Stomach (tissue), 9 donors: ENCODE data around the gene ZBTB14. TPM values are rescaled to one million over a fixed set of nuclear protein-coding genes. Genes with fewer than 3 reads are reported as not detected.

Experiments used
- DNase-seq, 2 donors: peaks; one replicate each; pipeline versions ENCODE4 v3.0.0 to v3.0.0-alpha.2; 2013 to 2019
- H3K27ac ChIP-seq, 5 donors: fragments of 200-600 bp in 4 of 5; sonication (generic) in 4 of 5; one replicate each; pipeline ENCODE4 v1.5.1; 2013 to 2019; ENCODE audit warnings: mild to moderate bottlenecking in 1 of 5, moderate library complexity in 1 of 5
- H3K27me3 ChIP-seq, 3 donors: fragments of 200-600 bp; sonication (generic); one replicate each; pipeline ENCODE4 v1.5.1; 2017 to 2019; ENCODE audit warnings: mixed run types in 1 of 3
- H3K36me3 ChIP-seq, 4 donors: fragments of 200-600 bp; sonication (generic); 1 replicate in 3 of 4; 2 replicates in 1 of 4; pipeline ENCODE4 v1.5.1; 2016 to 2019
- H3K4me1 ChIP-seq, 4 donors: fragments of 200-600 bp; sonication (generic); one replicate each; pipeline ENCODE4 v1.5.1; 2016 to 2019
- H3K4me3 ChIP-seq, 4 donors: fragments of 200-600 bp; sonication (generic) in 3 of 4; one replicate each; pipeline ENCODE4 v1.5.1; 2016 to 2019; ENCODE audit warnings: mild to moderate bottlenecking in 1 of 4
- H3K9me3 ChIP-seq, 4 donors: fragments of 200-600 bp; sonication (generic); one replicate each; pipeline ENCODE4 v1.5.1; 2016 to 2019
- CTCF ChIP-seq, 7 experiments: fragments of 450-650 bp in 4 of 7; fragments of 200-600 bp in 3 of 7; sonication (generic) in 3 of 7; IDR thresholded peaks; one replicate each; pipeline ENCODE4 v1.5.1; 2016 to 2019; ENCODE audit warnings: antibody characterized with exemption in 7 of 7, control low read depth in 2 of 7, mild to moderate bottlenecking in 1 of 7
- EP300 ChIP-seq: sonication (generic); formaldehyde crosslinking; IDR thresholded peaks from one replicate; pipeline ENCODE4 v1.6.1; 2017; ENCODE audit warnings: antibody characterized with exemption
- POLR2A ChIP-seq, 4 donors: fragments of 450-650 bp; IDR thresholded peaks; one replicate each; pipeline ENCODE4 v1.6.1; 2016; ENCODE audit warnings: antibody characterized with exemption in 4 of 4, control low read depth in 2 of 4, mild to moderate bottlenecking in 1 of 4, moderate library complexity in 1 of 4
- POLR2AphosphoS5 ChIP-seq, 3 donors: sonication (generic); formaldehyde crosslinking; IDR thresholded peaks; one replicate each; pipeline ENCODE4 v1.6.1; 2016; ENCODE audit warnings: antibody characterized with exemption in 3 of 3
- WGBS, 5 donors: extraction: QIAGEN DNeasy Blood & Tissue Kit in 3 of 5; methylation state at CpG; one replicate each; pipeline versions ENCODE4 v1.1.5 to v1.1.7; 2013 to 2018; 5-methylcytosine and 5-hydroxymethylcytosine counted together
- intact Hi-C: fragments of 100-400 bp; cut with DNase I; formaldehyde crosslinking; loops from one replicate; pipeline ENCODE4 v1.15.1; 2023; ENCODE audit warnings: low total_unique reads
- polyA plus RNA-seq, 3 donors: library from polyadenylated mRNA; stranded (reverse); fragments of 200-250 nt; gene quantifications; one replicate each; pipeline ENCODE4 v1.2.3, GENCODE V29; 2013
- total RNA-seq, 5 donors: library from RNA; depleted of rRNA; stranded (reverse); fragments of >200 nt; gene quantifications; one replicate each; pipeline versions ENCODE4 v1.1.0 to v1.2.3, GENCODE V29; 2014 to 2016
- donor health status: healthy with polysubstance abuse.
- donor health status: Bipolar disorder and iron deficiency.
- donor health status: healthy.

Gene ZBTB14
- total and polyA plus RNA-seq, 8 donors, result 3.8 to 14.9 (median 6.3) TPM

- Histone ChIP-seq H3K4me1 (peaks cover 0 to 15% (median 12%) of the 10 kb centered on the region in 4 donors), H3K9me3 (no peaks in the 10 kb centered on the region), H3K27ac (no peak overlapping the region), H3K27me3 (no peaks in the 10 kb centered on the region), H3K36me3 (peaks cover 4 to 43% (median 36%) of the 10 kb centered on the region in 4 donors), H3K4me3 (no peak overlapping the region)
- DNase-seq, result no peak
- no peak for TF ChIP-seq POLR2AphosphoS5 (IDR thresholded peaks at IDR 0.05)
- TF ChIP-seq EP300, result no peak
- TF ChIP-seq POLR2A (IDR thresholded peaks at IDR 0.05), result no peak
- TF ChIP-seq CTCF (IDR thresholded peaks at IDR 0.05), result no peak
- intact Hi-C loops, result loop anchor here (5.0 kb wide), 1 partner anchor 47 kb away; no protein-coding TSS in a partner anchor
Measured at GRCh38 chr18:5244941-5245340, 50.6 kb downstream of the ZBTB14 start.

- H3K27me3 ChIP-seq, result no peaks in the 10 kb centered on the region
- H3K4me3 ChIP-seq, result peak overlapping the region; percentile 62 to 77 (median 73)
- peaks cover 11 to 42% (median 36%) of the 10 kb centered on the region in 4 donors for H3K4me1 ChIP-seq
- 42 to 64% (median 52%) methylated on average over 4 of the region's 4 CpGs for WGBS, 5 donors
- no peak for TF ChIP-seq CTCF (IDR thresholded peaks at IDR 0.05)
- no peak for TF ChIP-seq POLR2AphosphoS5 (IDR thresholded peaks at IDR 0.05)
- TF ChIP-seq EP300, result no peak
- TF ChIP-seq POLR2A (IDR thresholded peaks at IDR 0.05), result no peak
- H3K9me3 ChIP-seq, result no peaks in the 10 kb centered on the region
- intact Hi-C loops, result no loop called here
- H3K27ac ChIP-seq, result no peak overlapping the region
- DNase-seq, result no peak
- peaks cover 4 to 43% (median 36%) of the 10 kb centered on the region in 4 donors for H3K36me3 ChIP-seq
Measured at GRCh38 chr18:5239447-5239846, 56.1 kb downstream of the ZBTB14 start.

Other genes with a start within 250 kb of the ZBTB14 start
- gene AKAIN1, start 98.5 kb downstream of the ZBTB14 start, total RNA-seq, result not detected
- 1 to 10 TPM in 1 of 3 donors, not detected in 2; 3.2 TPM for gene AKAIN1, start 98.5 kb downstream of the ZBTB14 start, polyA plus RNA-seq
- 100 to 1,000 TPM in 1 of 5 donors, 10 to 100 TPM in 3, 1 to 10 TPM in 1; 9.8 to 120 (median 39.3) TPM for gene EPB41L3, start 248.3 kb upstream of the ZBTB14 start, total RNA-seq
- 1 to 10 TPM; 3.5 to 7.9 (median 6.4) TPM for gene EPB41L3, start 248.3 kb upstream of the ZBTB14 start, polyA plus RNA-seq